Activated CD8-positive, alpha-beta memory T cell treated with anti-CD3 and anti-CD28 coated beads, Interleukin-2, amount 50 U/mL, for 4 hours (primary cell): ENCODE measurements around the gene CUX1.
"Not testable (repeated sequence)": the region's sequence is repeated elsewhere in the genome, so short reads cannot be mapped to it uniquely, and the experiment has no call there.

Experiments
- DNase-seq: peaks from one replicate; pipeline ENCODE4 v3.0.0-alpha.2; 2020

Gene CUX1

DNA sequence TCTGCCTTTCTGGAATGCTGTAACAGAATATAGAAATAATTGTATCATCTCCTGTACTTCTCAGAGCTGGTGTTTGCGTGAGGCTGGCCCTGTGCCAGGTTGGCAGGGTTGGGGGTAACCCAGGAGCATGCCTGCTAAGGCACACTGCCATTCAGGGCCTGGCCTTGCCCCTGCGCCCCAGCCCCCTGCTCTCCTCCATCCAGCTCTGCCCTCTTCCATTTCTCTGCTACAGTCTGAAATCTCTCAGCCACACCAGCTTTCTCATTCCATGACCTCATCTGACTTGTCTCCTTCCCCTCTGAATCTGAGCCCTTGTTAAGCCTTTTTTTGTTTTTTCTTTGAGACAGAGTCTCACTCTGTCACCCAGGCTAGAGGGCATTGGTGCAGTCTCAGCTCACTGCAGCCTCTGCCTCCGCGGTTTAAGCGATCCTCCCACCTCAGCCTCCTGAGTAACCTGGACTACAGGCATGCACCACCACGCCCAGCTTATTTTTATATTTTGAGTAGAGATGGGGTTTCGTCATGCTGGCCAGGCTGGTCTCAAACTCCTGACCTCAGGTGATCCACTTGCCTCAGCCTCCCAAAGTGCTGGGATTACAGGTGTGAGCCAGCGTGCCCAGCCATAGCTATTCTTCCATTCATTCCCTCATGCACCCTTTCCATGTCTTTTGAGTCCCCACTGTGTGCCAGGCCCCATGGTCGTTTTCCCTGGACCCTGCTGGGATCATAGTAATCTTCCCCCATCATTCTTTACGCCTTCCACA, 206.8 kb downstream of the CUX1 start:
- DNase-seq: no peak

DNA sequence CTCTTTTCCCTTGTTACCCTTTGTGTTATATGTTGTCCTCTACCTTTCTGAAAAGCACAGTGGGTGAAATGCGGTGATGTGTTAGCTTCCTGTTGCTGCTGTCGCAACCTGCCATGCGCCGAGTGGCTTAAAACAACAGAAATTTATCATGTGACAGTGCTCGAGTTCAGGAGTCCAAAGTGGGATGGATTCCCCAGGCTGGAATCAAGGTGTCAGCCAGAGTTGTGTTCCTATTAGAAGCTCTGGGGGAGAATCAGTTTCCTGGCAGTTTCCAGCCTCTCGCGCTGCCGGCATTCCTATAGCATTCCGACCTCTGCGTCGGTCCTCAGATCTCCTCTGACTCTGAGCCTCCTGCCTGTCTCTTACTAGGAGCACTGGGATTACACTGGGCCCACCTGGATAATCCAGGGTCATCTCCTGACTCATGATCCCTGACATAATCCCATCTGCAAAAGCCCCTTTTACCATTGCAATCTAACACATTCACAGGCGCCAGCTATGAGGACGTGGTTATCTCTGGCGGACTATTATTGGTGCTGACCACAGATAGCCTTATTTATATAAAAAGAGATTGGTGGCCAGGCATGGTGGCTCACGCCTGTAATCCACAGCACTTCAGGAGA, 207.5 kb downstream of the CUX1 start:
- no peak for DNase-seq

DNA sequence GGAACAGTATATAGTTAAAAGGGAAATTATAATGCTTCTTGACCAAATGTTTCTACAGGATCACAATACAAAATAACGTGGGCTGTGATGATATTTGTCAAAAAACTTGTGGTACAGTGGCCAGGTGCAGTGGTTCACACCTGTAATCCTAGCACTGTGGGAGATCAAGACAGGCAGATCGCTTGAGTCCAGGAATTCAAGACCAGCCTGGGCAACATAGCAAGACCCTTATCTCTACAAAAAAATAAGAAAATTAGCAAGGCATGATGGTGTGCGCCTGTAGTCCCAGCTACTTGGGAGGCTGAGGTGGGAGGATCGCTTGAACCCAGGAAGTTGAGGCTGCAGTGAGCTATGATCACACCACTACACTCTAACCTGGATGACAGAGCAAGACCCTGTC, 208.4 kb downstream of the CUX1 start:
- not testable (repeated sequence) for DNase-seq

DNA sequence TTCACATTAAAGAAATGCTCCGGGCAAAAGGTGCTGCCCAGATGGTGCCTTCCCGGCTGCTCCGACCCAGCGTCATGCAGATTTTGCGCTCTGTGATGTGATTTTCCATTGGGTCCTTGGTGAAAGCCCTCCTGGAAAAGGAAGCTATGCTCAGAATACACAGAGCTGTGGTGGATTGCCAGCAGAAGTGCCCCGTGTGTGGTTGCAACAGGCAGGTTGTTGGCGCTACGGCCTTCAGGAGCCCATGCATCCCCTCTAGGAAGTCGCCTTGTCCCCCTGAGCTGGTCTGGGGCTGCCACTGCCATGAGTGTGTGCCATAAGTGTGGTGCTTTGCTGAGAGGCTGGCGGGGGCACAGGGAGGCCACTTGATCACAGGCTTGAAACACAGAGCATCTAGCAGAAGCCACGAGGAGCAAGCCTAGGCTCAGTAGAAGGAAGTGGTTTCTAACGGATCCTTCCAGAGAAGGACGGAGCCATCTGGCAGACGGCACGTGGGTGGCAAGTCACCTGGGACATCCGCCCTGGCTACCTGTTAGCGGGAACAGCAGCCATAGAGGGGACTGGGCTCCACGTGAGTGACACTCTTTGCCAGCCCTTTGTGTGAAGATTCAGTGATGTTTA, 210.9 kb downstream of the CUX1 start:
- no peak for DNase-seq

DNA sequence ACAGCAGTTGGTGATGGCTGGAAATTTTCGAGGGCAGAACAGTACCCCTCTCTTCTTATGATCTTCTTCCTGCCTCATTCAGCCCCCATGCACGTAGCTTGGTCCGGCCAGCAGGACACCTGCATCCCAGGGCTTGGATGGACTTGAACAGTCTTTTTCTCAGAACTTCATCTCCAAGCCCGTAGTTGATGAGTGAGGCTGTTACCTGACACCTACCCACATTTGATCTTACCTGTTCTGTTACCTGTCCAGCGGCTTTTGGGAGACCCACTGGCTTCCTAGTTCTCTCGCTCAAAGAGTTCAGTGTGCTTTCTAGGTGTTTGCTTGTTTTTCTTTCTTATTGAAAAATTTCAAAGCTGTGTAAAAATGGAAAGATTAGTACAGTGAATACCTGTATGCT, 212.2 kb downstream of the CUX1 start:
- no peak for DNase-seq

DNA sequence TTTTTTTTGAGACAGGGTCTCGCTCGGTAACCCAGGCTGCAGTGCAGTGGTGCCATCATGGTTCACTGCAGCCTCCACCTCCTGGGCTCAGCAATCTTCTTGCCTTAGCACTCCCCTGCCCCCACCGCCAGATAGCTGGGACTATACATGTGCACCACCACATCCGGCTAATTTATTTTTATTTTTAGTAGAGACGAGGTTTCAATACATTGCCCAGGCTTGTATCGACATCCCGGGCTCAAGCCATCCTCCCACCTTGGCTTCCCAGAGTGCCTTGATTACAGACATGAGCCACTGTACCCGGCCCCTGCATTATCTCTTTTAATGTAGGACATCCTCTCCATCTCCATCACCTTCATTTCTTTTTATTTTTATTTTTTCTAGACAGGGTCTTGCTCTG, 213.3 kb downstream of the CUX1 start:
- no peak for DNase-seq

DNA sequence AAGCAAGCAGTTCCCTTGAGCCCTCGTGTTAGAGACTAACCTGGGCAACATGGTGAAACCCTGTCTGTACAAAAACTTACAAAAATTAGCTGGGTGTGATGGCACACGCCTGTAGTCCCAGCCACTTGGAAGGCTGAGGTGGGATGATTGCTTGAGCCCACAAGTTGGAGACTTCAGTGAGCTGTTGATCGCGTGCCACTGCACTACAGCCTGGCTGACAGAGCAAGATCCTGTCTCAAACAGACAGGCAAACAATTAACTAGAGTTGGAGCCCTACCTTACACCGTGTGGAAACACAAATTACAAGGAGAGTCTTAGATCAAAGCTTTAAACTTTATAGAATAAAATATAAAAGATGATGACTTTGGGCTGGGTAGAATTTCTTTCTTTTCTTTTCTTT, 219.5 kb downstream of the CUX1 start:
- DNase-seq: no peak

DNA sequence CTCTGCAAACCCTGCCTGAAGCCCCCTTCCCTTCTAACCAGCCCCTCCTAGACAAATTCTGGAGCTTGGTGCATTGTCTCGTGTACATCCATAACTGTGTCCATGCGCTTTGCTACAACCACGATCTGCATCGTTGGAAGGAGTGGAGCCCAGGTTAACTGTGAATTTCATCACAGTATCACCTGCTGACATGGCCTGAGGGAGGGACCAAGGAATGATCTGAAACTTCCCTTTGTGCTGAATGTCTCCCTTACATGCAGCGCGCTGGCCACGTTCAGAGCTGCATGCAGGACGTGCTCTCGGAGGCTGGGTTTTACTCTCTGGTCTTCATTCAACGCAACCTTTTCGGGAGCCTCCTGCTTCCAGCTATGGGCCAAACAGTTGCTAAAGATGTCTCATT, 222.3 kb downstream of the CUX1 start:
- DNase-seq: no peak

DNA sequence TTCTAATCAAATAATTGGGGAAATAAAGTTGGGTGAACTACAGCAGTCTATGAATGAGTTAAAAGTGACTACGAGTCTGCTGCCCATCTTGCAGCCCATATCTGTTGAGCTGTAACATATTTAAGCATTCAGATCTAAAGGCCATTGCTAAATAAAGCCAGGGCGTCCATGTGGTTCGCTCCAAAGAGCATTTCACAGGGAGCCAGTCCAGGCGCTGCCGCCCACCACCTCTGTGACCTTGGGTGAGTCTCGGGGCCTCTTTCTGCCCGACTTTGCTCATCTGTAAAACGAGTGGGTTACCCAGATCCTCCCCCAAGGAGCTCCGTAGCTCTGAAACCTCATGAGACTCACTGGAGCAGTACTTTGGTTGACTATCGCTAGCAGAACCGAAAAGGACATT, 223.1 kb downstream of the CUX1 start:
- no peak for DNase-seq

DNA sequence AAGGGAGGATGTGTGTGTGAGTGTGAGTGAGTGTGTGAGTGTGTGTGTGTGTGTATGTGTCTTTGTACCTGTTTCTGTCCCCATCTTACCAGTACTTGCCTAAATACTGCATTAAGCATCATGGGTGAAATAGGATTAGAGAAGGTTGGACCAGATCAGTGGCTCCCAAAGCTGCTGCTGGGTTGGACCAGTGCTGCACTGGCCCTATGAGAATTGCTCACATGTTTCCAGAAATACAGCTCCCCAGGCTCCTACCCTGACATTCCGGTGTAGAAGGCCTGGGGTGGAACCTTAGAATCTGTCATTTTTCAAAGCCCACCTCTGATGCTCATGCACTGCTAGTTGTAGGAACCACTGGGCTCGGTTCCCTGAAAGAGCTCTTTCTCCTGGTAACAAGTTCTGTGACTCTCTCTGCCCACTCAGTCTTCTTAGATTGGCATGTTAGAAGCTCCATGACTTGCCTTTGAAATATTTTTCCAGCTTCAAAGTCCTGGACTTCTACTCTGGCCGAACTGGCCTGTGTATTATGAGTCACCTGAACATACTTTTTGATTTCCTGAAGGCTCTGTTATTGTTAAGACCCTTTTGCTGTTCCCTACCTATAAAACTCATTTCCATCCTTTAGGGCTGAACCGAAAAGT, 224.7 kb downstream of the CUX1 start:
- DNase-seq: no peak

DNA sequence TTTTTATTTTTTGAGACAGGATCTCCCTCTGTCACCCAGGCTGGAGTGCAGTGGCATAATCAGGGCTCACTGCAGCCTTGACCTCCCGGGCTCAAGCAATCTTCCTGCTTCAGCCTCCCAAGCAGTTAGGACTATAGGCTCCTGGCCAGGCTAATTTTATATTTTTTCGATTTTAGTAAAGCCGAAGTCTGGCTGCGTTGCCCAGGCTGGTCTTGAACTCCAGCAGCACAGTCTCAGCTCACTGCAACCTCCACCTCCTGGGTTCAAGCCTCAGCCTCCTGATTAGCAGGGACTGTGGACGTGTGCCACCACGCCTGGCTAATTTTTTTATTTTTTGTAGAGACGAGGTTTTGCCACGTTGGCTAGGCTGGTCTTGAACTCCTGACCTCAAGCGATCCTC, 225.4 kb downstream of the CUX1 start:
- DNase-seq: not testable (repeated sequence)

DNA sequence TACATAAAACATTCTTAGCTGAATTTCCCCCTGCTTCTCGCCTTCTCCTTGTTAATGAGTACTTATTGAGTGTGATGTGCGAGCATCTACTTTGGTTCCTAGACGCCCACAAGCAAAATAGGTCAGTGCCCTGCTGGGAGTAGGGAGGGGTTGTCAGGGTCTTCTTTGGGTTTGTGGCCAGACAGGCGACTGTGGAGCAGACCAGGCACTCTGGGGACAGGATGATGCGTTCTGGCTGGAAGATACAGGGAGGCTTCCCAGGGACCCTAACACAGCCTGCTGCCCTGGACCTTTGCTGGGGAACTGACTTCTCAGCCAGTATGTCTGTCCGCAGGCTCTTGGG, 227.2 kb downstream of the CUX1 start:
- DNase-seq: no peak

DNA sequence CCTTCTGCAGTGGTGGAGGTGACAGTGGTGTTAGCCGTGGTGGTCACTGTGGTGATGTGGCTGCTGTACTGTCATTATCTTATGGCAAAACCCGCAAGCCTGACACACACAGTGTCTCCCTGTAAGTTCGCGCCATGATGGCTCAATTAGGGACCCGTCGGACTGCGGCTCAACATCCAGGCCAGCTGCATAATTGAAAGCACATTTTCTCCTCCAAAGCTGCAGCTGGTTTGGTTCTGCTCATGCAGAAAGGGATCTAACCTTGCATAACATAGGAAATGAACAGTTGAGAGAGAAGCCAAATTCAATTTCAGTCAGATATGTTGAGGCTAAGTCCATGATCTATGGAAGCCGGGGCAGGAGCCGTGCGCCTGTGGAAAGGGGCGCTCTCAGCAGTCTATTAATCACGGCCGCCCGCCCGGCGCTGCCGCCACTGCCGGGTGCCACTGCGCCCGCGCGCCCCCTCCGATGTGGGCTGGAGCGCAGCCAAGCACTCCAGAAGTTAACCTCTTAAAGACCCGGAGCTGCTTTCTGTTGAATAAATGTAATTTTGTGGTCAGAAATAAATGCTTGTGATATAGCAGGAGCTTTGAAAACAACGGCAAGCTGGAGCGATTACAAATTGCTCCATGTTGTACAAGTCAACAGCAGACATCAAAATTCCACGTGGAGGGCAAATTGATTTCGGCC, 227.7 kb downstream of the CUX1 start:
- no peak for DNase-seq

DNA sequence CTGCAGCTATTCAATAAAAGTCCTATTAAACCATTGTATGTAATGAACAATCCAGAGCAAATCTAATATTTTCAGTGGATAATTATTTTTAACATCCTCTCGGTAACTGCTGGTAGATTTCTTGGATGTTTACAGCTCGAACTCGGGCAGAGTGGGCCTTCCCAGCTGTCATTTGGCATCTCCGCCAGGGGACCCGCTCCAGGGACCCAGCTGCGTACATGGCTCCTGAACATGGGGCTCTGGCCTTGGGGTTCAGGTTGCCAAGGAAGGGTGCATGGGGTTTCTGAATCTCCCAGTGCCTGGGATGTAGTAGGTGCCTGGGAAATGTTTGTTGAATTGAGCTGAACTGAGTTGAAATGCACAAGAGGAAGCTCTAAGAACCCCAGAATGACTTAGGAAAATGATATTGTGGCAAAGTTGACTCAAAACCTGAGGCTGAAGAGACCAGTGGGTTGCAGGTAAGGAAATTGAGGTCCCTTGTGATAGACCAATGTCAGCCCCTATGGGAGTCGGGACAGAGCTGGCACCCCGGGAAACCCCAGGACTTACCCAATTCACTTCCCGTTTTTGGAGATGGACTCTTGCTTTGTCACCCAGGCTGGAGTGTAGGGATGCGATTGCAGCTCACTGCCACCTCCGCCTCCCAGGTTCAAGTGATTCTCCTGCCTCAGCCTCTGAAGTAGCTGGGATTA, 228.4 kb downstream of the CUX1 start:
- no peak for DNase-seq

DNA sequence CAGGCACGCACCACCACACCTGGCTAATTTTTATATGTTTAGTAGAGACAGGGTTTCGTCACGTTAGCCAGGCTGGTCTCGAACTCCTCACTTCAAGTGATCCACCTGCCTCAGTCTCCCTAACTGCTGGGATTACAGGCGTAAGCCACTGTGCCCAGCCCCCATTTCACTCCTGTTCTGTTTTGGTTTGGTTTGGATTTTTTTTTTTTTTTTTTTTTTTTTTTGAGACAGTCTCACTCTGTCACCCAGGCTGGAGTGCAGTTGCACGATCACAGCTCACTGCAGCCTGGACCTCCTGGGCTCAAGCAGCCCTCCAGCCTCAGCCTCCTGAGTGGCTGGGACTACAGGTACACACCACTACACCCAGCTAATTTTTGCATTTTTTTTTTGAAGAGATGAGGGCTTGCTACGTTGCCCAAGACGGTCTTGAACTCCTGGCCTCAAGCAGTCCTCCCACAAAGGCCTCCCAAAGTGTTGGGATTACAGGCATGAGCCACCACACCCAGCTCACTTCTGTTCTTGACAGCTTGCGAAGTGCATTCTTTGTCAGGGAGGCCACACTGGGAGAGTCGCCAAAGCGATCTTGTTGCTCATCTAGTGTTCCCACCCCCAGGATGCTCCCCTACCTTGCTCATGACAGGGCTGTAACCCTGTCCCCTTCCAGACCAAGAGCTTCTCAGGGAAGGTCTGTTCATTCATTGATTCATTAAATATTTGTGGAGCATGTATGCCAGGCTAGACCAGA, 229.1 kb downstream of the CUX1 start:
- no peak for DNase-seq

DNA sequence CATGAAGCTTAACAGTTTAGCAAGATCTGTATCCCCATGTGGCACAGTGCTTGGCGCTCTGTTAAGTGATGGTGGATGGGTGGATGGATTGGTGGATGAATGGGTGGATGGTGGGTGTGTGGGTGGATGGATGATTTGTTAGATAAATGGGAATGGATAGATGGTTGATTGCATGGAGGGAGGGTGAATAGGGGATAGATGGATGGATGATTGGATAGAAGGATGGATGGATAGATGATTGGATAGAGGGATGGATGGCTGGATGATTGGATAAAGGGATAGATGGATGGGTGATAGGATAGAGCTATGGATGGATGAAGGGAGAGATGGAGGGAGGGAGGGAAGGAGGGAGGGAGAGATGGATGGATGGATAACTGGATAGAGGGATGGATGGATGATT, 229.7 kb downstream of the CUX1 start:
- no peak for DNase-seq

DNA sequence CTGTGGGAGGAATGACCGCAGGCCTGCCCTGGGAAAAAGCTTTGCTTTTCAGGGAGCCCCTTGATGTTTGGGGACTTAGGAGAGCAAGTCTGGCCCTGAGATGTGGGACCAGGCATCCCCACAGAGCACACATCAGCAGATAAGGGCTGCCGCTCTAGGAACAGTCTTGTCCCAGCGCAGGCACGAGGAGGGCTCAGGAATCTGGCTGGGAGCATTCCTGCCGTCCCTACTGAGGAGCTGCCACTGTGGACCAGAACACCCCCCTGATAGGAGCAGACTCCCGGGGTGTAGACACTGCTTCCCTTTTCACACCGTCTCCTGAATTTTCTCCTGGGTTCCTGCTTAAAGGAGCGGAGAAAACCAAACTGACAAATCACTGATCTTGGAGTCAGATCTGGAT, 232.3 kb downstream of the CUX1 start:
- DNase-seq: no peak

DNA sequence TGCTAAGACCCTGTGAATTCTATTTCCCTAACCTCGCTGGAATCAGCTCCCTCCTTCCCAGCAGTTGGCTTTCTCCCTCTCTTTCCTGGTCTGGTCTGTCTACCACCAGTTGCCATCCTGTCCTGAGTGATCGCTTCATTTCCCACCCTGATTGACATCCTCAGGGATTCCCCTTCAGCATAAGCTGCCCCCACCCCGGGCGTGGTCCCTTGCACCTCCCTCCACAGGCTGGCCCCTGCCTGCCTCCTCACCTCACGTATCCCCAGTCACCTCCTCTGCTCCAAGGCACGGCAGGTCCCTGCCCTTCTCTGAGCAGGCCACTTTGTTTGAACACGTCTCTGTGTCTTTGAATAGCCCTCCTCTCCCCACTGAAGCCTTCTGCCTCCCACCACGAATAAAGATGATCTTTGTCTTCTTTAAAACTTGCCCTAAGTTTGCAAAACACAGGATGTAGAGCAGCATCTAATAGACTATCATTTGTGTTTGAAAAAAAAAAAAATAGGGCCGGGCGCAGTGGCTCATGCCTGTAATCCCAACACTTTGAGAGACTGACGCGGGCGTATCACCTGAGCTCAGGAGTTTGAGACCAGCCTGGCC, 233.5 kb downstream of the CUX1 start:
- DNase-seq: no peak

DNA sequence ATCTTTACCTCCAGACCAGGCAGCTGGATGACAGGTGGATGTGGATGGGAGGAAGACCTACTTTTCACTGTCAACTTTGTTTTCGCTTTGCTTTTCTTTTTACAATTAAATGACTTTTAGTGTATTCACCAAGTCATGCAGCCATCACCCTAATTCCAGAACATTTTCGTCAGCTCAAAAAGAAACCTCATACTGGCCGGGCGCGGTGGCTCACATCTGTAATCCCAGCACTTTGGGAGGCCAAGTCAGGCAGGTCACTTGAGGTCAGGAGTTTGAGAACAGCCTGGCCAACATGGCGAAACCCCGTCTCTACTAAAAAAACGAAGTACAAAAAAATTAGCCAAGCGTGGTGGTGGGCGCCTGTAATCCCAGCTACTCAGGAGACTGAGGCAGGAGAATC, 234.3 kb downstream of the CUX1 start:
- not testable (repeated sequence) for DNase-seq

DNA sequence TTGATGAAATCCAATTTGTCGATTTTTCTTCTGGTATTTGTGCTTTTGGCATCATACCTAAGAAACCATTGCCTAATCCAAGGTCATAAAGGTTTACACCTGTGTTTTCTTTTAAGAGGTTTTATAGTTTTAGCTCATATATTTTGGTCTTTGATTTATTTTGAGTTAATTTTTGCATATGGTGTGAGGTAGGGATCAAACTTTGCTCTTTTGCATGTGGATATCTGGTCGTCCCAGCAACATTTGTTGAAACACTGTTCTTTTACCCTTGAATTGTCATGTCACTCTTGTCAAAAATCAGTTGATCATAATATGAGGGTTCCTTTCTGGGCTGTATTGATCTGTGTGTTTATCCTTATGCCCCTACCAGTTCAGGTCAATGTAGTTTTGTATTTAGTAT, 236.7 kb downstream of the CUX1 start:
- no peak for DNase-seq

DNA sequence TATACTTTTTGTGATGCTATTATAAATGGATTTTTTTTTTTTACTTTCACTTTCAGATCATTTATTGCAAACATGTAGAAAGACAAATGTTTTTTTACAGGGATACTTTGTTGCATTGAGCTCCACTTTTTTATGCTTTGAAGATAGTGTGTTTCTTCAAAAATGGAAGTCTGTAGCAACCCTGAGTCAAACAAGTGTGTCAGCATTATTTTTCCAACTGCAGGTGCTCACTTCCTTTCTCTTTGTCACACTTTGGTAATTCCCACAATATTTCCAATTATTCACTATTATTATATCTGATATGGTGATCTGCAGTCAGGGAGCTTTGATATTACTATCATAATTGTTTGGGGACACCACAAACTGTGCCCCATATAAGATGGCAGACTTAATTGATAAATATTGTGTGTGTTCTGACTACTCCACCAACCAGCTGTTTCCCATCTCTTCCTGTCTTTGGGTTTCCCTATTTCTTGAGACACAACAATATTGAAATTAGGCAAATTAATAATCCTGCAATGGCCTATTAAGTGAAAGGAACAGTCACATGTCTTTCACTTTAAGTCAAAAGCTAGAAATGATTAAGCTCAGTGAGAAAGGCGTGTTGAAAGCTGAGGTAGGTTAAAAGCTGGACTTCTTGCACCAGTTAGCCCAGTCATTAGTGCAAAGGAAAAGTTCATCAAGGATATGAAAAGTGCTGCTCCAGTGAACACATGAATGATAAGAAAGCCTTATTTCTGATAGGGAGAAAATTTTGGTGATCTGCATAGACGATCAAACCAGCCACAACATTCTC, 238.0 kb downstream of the CUX1 start:
- DNase-seq: no peak
